PC-9 (cell line): Measurements from ENCODE around the gene NMS.

Experiments
- EZH2 ChIP-seq: fragments of 200-600 bp; sonication (generic); IDR thresholded peaks from 2 replicates; pipeline ENCODE4 v1.8.0; 2017; ENCODE audit warnings: antibody characterized with exemption, low read depth
- TF ChIP-seq, protein P1 (sequence below): fragments of 200-600 bp; sonication (generic); conservative IDR thresholded peaks from 2 replicates; pipeline ENCODE4 v1.6.1; 2017; ENCODE audit warnings: mixed run types, antibody characterized with exemption, mild to moderate bottlenecking, moderate library complexity

DNA sequence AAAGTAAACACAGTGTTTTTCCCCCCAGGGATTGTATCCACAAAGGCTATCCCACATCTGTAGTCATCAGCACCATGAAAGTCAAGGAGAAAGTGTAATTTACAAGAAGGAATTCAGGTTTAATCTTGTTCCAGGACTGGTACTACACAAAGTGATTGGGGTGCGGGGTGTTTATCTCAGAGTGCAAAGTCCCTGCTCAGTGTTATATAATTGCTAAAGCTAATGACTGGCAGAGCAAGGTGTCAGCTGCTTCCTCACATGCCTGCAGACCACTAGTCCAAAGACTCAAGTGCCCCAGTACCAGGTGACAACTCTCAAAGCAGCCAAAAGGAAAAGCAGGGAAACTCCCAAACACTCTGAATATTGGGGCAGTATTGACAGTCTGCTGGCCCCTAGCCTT lies 52.1 kb downstream of the NMS start:
- TF ChIP-seq, protein P1, sequence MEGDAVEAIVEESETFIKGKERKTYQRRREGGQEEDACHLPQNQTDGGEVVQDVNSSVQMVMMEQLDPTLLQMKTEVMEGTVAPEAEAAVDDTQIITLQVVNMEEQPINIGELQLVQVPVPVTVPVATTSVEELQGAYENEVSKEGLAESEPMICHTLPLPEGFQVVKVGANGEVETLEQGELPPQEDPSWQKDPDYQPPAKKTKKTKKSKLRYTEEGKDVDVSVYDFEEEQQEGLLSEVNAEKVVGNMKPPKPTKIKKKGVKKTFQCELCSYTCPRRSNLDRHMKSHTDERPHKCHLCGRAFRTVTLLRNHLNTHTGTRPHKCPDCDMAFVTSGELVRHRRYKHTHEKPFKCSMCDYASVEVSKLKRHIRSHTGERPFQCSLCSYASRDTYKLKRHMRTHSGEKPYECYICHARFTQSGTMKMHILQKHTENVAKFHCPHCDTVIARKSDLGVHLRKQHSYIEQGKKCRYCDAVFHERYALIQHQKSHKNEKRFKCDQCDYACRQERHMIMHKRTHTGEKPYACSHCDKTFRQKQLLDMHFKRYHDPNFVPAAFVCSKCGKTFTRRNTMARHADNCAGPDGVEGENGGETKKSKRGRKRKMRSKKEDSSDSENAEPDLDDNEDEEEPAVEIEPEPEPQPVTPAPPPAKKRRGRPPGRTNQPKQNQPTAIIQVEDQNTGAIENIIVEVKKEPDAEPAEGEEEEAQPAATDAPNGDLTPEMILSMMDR: no peak
- no peak for TF ChIP-seq EZH2
